HCT116 (cell line): ENCODE data around the gene EML1. TPM values are rescaled to one million over a fixed set of nuclear protein-coding genes. Genes with fewer than 3 reads are reported as not detected.

Experiments used
- ATAC-seq: fragments of 200-7000 bp; cut with Tn5 transposase; 2 replicates; pipeline ENCODE4 v1.9.1; 2020; ENCODE audit warnings: mild to moderate bottlenecking, moderate library complexity
- BruUV-seq: library from RNA; stranded (reverse); fragments of 400-500 nt; replicated peaks from 2 replicates; lab custom pipeline; 2021; lab: Mats Ljungman, UMichigan
- CTCF ChIA-PET: fragments of 300-600 bp; sonication (Branson Sonifier 250); formaldehyde crosslinking; loops from one replicate; lab custom pipeline; 2021; ENCODE audit warnings: antibody characterized with exemption; lab: Charles Lee
- POLR2A ChIA-PET: fragments of 300-600, 350-600 bp; sonication (Branson Sonifier 250); formaldehyde crosslinking; loops from one replicate; lab custom pipeline; 2021; ENCODE audit warnings: antibody characterized with exemption; lab: Charles Lee
- RAD21 ChIA-PET, 2 experiments: fragments of 300-600 bp; sonication (Branson Sonifier 250); formaldehyde crosslinking; loops; one replicate each; lab custom pipeline; 2023; ENCODE audit warnings: low total read pairs in 2 of 2; ENCODE audit not compliant: uncharacterized antibody in 2 of 2, unreplicated experiment in 2 of 2, low non-redundant PET in 1 of 2; lab: Charles Lee
- DNase-seq: peaks from one replicate; pipeline ENCODE4 v3.0.0-alpha.2; 2010; ENCODE audit warnings: low read depth, low spot score
- H2AFZ ChIP-seq: fragments of 200-600 bp; shearing (Covaris generic), sonication (generic); 2 replicates; pipeline ENCODE4 v1.6.1; 2017; ENCODE audit warnings: low read depth, mixed run types, mixed read lengths, antibody characterized with exemption, low read length; ENCODE audit not compliant: poor library complexity, severe bottlenecking
- H3K27ac ChIP-seq: 2 replicates; pipeline ENCODE4 v1.5.1; 2012; ENCODE audit warnings: low read depth, low read length
- H3K27me3 ChIP-seq: fragments of 200-600 bp; sonication (generic); 2 replicates; pipeline ENCODE4 v1.6.1; 2016; ENCODE audit warnings: mixed run types, low read length, mixed read lengths; ENCODE audit not compliant: insufficient read depth
- H3K36me3 ChIP-seq, 2 experiments: fragments of 200-500 bp in 1 of 2; fragments of 200-600 bp in 1 of 2; sonication (Bioruptor generic) in 1 of 2; sonication (generic) in 1 of 2; 2 replicates each; pipeline versions ENCODE4 v1.5.1 to v1.6.1; 2014 to 2016; ENCODE audit warnings: low read length in 2 of 2, inconsistent platforms in 1 of 2, mixed read lengths in 1 of 2, mixed run types in 1 of 2; ENCODE audit not compliant: insufficient read depth in 2 of 2, control insufficient read depth in 1 of 2
- H3K4me1 ChIP-seq, 2 experiments: fragments of 200-600 bp in 1 of 2; sonication (generic) in 1 of 2; 2 replicates each; pipeline versions ENCODE4 v1.5.1 to v1.6.1; 2012 to 2017; ENCODE audit warnings: low read length in 2 of 2, inconsistent platforms in 1 of 2, mild to moderate bottlenecking in 1 of 2, mixed read lengths in 1 of 2, mixed run types in 1 of 2, moderate library complexity in 1 of 2; ENCODE audit not compliant: insufficient read depth in 2 of 2, control insufficient read depth in 1 of 2
- H3K4me2 ChIP-seq: fragments of 200-600 bp; sonication (generic); 2 replicates; pipeline ENCODE4 v1.6.1; 2017; ENCODE audit warnings: mixed run types, low read length, mixed read lengths
- H3K4me3 ChIP-seq, 2 experiments: fragments of 200-600 bp in 1 of 2; sonication (generic) in 1 of 2; replicated peaks in 1 of 2; 2 replicates each; pipeline ENCODE4 v1.5.1; 2011 to 2016; ENCODE audit warnings: low read length in 2 of 2, control low read depth in 1 of 2, low read depth in 1 of 2, mild to moderate bottlenecking in 1 of 2, mixed read lengths in 1 of 2, mixed run types in 1 of 2
- H3K79me2 ChIP-seq: fragments of 200-600 bp; sonication (generic); 2 replicates; pipeline ENCODE4 v1.6.1; 2017; ENCODE audit warnings: mild to moderate bottlenecking, mixed run types, low read length, moderate library complexity, mixed read lengths; ENCODE audit not compliant: insufficient read depth
- H3K9ac ChIP-seq: fragments of 200-600 bp; sonication (generic); 2 replicates; pipeline ENCODE4 v1.6.1; 2016; ENCODE audit warnings: low read length, mixed read lengths
- H3K9me2 ChIP-seq: fragments of 200-600 bp; sonication (generic), shearing (Covaris generic); 2 replicates; pipeline ENCODE4 v1.6.1; 2017; ENCODE audit warnings: mixed run types, mild to moderate bottlenecking, moderate library complexity; ENCODE audit not compliant: insufficient read depth
- H3K9me3 ChIP-seq, 2 experiments: fragments of 200-500 bp in 1 of 2; fragments of 200-600 bp in 1 of 2; sonication (Bioruptor generic) in 1 of 2; sonication (generic) in 1 of 2; 2 replicates each; pipeline ENCODE4 v1.6.1; 2014 to 2017; ENCODE audit warnings: low read length in 2 of 2, mixed read lengths in 2 of 2, inconsistent platforms in 1 of 2, low read depth in 1 of 2, mild to moderate bottlenecking in 1 of 2, mixed run types in 1 of 2, moderate library complexity in 1 of 2; ENCODE audit not compliant: control insufficient read depth in 1 of 2, insufficient read depth in 1 of 2
- H4K20me1 ChIP-seq: fragments of 200-600 bp; sonication (generic), shearing (Covaris generic); 2 replicates; pipeline ENCODE4 v1.6.1; 2017; ENCODE audit warnings: mixed run types, mild to moderate bottlenecking, moderate library complexity; ENCODE audit not compliant: insufficient read depth
- CBX3 ChIP-seq: IDR thresholded peaks from 2 replicates; pipeline ENCODE4 v1.6.1; 2012; ENCODE audit warnings: low read depth
- CEBPB ChIP-seq: IDR thresholded peaks from 2 replicates; pipeline ENCODE4 v1.6.1; 2012; ENCODE audit warnings: low read depth
- EZH2phosphoT487 ChIP-seq: fragments of 200-600 bp; IDR thresholded peaks from 2 replicates; pipeline ENCODE4 v1.6.1; 2018; ENCODE audit warnings: antibody characterized with exemption, borderline replicate concordance
- JUND ChIP-seq: IDR thresholded peaks from 2 replicates; pipeline ENCODE4 v1.6.1; 2012
- POLR2AphosphoS5 ChIP-seq: IDR thresholded peaks from 2 replicates; pipeline ENCODE4 v1.6.1; 2011; ENCODE audit warnings: mild to moderate bottlenecking, low read depth, low read length, moderate library complexity
- RAD21 ChIP-seq: IDR thresholded peaks from 2 replicates; pipeline ENCODE4 v1.6.1; 2012; ENCODE audit warnings: low read depth, mild to moderate bottlenecking
- SIN3A ChIP-seq: IDR thresholded peaks from 2 replicates; pipeline ENCODE4 v1.6.1; 2012; ENCODE audit warnings: low read depth
- SP1 ChIP-seq: IDR thresholded peaks from 2 replicates; pipeline ENCODE4 v1.6.1; 2012; ENCODE audit warnings: low read depth
- SRF ChIP-seq: IDR thresholded peaks from 2 replicates; pipeline ENCODE4 v1.6.1; 2012; ENCODE audit warnings: low read depth
- ZNF274 ChIP-seq: fragments of 200-500 bp; sonication (Bioruptor generic); IDR thresholded peaks from 2 replicates; pipeline ENCODE4 v1.6.1; 2014; ENCODE audit warnings: mild to moderate bottlenecking, low read depth, low read length, inconsistent platforms
- intact Hi-C: fragments of 100-400 bp; cut with micrococcal nuclease; formaldehyde crosslinking; loops from 2 replicates; pipeline ENCODE4 v1.10.0; 2022
- total RNA-seq: library from RNA; stranded (reverse); gene quantifications from one replicate; pipeline ENCODE4 v1.2.1, GENCODE V29; 2021; ENCODE audit not compliant: unreplicated experiment
- TF ChIP-seq, protein P1 (sequence below), 3 experiments: fragments of 200-600 bp in 1 of 3; sonication (generic) in 1 of 3; IDR thresholded peaks in 2 of 3; conservative IDR thresholded peaks in 1 of 3; 2 replicates each; pipeline ENCODE4 v1.5.1; 2012 to 2017; ENCODE audit warnings: low read depth in 2 of 3, low read length in 2 of 3, antibody characterized with exemption in 1 of 3, borderline replicate concordance in 1 of 3, control low read depth in 1 of 3, mild to moderate bottlenecking in 1 of 3, mixed read lengths in 1 of 3, mixed run types in 1 of 3, moderate library complexity in 1 of 3; ENCODE audit not compliant: insufficient read depth in 1 of 3
- TF ChIP-seq, protein P2 (sequence below): IDR thresholded peaks from 2 replicates; pipeline ENCODE4 v1.6.1; 2012
- TF ChIP-seq, protein P3 (sequence below): IDR thresholded peaks from 2 replicates; pipeline ENCODE4 v1.6.1; 2012; ENCODE audit warnings: low read depth

Gene EML1
- total RNA-seq, 1 experiment from 2014 or later, result 7.4 TPM

DNA sequence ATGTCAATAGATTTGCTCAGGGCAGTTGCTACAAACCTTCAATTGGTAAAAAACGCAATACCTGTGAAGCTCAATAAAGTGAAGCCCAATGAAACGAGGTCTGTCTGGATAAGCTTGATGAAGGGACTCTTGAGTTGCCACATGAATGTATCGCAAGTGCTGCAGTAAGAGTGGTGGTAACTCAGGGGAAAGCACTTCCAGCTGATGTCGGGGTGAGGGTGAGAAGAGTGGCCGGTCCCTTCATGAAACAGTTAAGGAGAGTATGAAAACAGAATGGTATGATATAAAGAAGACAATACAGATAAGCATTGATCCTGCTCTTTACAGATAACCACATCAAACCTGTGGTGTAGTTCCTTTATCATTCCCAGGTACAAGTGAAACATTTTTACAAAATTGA lies 188.6 kb downstream of the EML1 start (continued):
- TF ChIP-seq, protein P1, sequence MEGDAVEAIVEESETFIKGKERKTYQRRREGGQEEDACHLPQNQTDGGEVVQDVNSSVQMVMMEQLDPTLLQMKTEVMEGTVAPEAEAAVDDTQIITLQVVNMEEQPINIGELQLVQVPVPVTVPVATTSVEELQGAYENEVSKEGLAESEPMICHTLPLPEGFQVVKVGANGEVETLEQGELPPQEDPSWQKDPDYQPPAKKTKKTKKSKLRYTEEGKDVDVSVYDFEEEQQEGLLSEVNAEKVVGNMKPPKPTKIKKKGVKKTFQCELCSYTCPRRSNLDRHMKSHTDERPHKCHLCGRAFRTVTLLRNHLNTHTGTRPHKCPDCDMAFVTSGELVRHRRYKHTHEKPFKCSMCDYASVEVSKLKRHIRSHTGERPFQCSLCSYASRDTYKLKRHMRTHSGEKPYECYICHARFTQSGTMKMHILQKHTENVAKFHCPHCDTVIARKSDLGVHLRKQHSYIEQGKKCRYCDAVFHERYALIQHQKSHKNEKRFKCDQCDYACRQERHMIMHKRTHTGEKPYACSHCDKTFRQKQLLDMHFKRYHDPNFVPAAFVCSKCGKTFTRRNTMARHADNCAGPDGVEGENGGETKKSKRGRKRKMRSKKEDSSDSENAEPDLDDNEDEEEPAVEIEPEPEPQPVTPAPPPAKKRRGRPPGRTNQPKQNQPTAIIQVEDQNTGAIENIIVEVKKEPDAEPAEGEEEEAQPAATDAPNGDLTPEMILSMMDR (IDR thresholded peaks at IDR 0.05 in 2 of 3, conservative IDR thresholded peaks at IDR 0.05 in 1 of 3; ENCODE audit: borderline replicate concordance in 1 of 3, insufficient read depth in 1 of 3, low read depth in 2 of 3, low read length in 2 of 3), result no peak
- TF ChIP-seq CBX3 (no peak), RAD21 (no peak), SRF (no peak), SP1 (no peak), ZNF274 (no peak), SIN3A (no peak), JUND (no peak), EZH2phosphoT487 (no peak), CEBPB (no peak), POLR2AphosphoS5 (no peak)
- TF ChIP-seq, protein P2, sequence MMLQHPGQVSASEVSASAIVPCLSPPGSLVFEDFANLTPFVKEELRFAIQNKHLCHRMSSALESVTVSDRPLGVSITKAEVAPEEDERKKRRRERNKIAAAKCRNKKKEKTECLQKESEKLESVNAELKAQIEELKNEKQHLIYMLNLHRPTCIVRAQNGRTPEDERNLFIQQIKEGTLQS, result no peak
- TF ChIP-seq, all 23 proteins: peak for 0

DNA sequence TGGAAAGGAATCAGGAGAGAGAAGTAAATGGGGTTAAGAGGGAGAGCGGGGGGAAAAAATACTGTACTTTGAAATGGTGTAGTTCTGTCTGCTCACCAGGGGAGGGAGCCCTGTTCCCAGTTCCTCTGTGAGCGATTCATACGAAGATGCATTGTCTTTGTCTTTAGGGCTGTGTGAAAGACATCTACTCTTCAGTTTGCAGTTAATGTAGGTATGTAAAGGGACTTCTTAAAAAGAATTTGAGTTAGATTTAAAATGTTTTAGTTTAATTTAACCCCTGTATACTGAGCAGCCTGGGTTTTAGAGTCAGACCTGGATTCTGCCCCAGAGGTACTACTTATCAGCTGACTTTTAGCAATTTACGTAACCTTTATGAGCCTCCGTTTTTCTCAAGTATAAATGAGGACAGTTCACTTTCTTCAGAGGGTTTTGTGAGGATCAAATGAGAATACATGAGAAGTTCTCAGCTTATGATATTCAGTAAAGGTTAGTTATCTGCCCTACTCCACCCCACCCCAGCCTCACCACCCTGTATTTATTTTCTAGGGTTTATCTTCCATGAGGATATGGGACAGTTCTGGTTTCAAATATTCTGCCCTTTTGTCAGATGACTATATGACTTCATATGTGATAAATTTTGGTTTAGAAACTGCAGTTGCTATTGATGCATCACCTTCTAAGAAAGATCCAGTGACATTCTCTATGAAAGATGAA lies 189.5 kb downstream of the EML1 start:
- no peak overlapping the region for H3K4me2 ChIP-seq

More for the DNA sequence above, 189.5 kb downstream of the EML1 start:
- no peaks in the 10 kb centered on the region for H3K27me3 ChIP-seq
- no peaks in the 10 kb centered on the region for H3K9me2 ChIP-seq
- H3K4me1 ChIP-seq, result no peaks in the 10 kb centered on the region
- ChIA-PET CTCF (interaction anchor here (1.0 to 4.7 kb wide), 5 partner anchors 42 to 210 kb away, joined by 3 to 27 read pairs (median 4); no protein-coding TSS in a partner anchor), RAD21 (interaction anchor here (1.3 to 1.6 kb wide), 2 partner anchors 89 to 211 kb away, joined by 3 to 4 read pairs; no protein-coding TSS in a partner anchor), POLR2A (interaction anchor here (1.4 kb wide), 1 partner anchor 210 kb away, joined by 4 read pairs; no protein-coding TSS in a partner anchor)
- TF ChIP-seq, protein P1 (IDR thresholded peaks at IDR 0.05 in 2 of 3, conservative IDR thresholded peaks at IDR 0.05 in 1 of 3; ENCODE audit: borderline replicate concordance in 1 of 3, insufficient read depth in 1 of 3, low read depth in 2 of 3, low read length in 2 of 3), result peak; percentile 79 to 92 (median 87)
- TF ChIP-seq, protein P3, sequence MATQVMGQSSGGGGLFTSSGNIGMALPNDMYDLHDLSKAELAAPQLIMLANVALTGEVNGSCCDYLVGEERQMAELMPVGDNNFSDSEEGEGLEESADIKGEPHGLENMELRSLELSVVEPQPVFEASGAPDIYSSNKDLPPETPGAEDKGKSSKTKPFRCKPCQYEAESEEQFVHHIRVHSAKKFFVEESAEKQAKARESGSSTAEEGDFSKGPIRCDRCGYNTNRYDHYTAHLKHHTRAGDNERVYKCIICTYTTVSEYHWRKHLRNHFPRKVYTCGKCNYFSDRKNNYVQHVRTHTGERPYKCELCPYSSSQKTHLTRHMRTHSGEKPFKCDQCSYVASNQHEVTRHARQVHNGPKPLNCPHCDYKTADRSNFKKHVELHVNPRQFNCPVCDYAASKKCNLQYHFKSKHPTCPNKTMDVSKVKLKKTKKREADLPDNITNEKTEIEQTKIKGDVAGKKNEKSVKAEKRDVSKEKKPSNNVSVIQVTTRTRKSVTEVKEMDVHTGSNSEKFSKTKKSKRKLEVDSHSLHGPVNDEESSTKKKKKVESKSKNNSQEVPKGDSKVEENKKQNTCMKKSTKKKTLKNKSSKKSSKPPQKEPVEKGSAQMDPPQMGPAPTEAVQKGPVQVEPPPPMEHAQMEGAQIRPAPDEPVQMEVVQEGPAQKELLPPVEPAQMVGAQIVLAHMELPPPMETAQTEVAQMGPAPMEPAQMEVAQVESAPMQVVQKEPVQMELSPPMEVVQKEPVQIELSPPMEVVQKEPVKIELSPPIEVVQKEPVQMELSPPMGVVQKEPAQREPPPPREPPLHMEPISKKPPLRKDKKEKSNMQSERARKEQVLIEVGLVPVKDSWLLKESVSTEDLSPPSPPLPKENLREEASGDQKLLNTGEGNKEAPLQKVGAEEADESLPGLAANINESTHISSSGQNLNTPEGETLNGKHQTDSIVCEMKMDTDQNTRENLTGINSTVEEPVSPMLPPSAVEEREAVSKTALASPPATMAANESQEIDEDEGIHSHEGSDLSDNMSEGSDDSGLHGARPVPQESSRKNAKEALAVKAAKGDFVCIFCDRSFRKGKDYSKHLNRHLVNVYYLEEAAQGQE, result no peak
- TF ChIP-seq RAD21, result peak; percentile 87
- H2AFZ ChIP-seq, result peak overlapping the region; percentile 52
- intact Hi-C loops, result loop anchor here (1.0 to 2.0 kb wide), 3 partner anchors 42 to 211 kb away; no protein-coding TSS in a partner anchor
- no peaks in the 10 kb centered on the region for H3K79me2 ChIP-seq
- H3K36me3 ChIP-seq, result no peaks in the 10 kb centered on the region
- H4K20me1 ChIP-seq, result no peaks in the 10 kb centered on the region
- H3K4me3 ChIP-seq, result no peak overlapping the region
- peak; percentile 96 for ATAC-seq
- no peak overlapping the region for H3K27ac ChIP-seq
- no TSS peak for BruUV-seq
- peak; percentile 34 for DNase-seq
- H3K9ac ChIP-seq, result no peak overlapping the region
- no peaks in the 10 kb centered on the region for H3K9me3 ChIP-seq
